IMR-90 (cell line): ENCODE measurements around the gene TLL1. TPM values are rescaled to one million over a fixed set of nuclear protein-coding genes. Genes with fewer than 3 reads are reported as not detected.

ENCODE experiments used
- ATAC-seq: fragments of 200-7000 bp; cut with Tn5 transposase; 2 replicates; pipeline ENCODE4 v1.9.1; 2020; ENCODE audit warnings: low read depth, mild to moderate bottlenecking, moderate library complexity
- BruUV-seq: library from RNA; stranded (reverse); fragments of 400-500 nt; replicated peaks from 2 replicates; lab custom pipeline; 2021; lab: Mats Ljungman, UMichigan
- CTCF ChIA-PET: fragments of 300-600 bp; formaldehyde crosslinking; extraction: SDS; loops from one replicate; lab custom pipeline; 2021; ENCODE audit warnings: antibody characterized with exemption; lab: Yijun Ruan, JAX
- POLR2A ChIA-PET: fragments of 300-600 bp; sonication (Branson Sonifier 250); formaldehyde crosslinking; loops from one replicate; lab custom pipeline; 2022; ENCODE audit warnings: antibody characterized with exemption; ENCODE audit not compliant: unreplicated experiment; lab: Charles Lee
- DNase-seq: peaks from one replicate; pipeline ENCODE4 v3.0.0; 2013
- H2AFZ ChIP-seq: replicated peaks from 2 replicates; pipeline ENCODE3; 2013; ENCODE audit warnings: low read length, mild to moderate bottlenecking; ENCODE audit not compliant: poor library complexity
- H2AK5ac ChIP-seq: 2 replicates; pipeline ENCODE4 v1.6.1; 2013; ENCODE audit warnings: low read depth, low read length, inconsistent platforms
- H2AK9ac ChIP-seq: replicated peaks from 2 replicates; pipeline ENCODE3; 2013; ENCODE audit warnings: mild to moderate bottlenecking, low read depth, low read length, moderate library complexity; ENCODE audit not compliant: poor library complexity
- H2BK120ac ChIP-seq: 2 replicates; pipeline ENCODE4 v1.6.1; 2013; ENCODE audit warnings: low read depth, low read length, inconsistent platforms
- H2BK15ac ChIP-seq: 3 replicates; pipeline ENCODE4 v1.6.1; 2013; ENCODE audit warnings: low read depth, low read length, inconsistent platforms
- H2BK20ac ChIP-seq: 2 replicates; pipeline ENCODE4 v1.6.1; 2013; ENCODE audit warnings: low read depth, mild to moderate bottlenecking, inconsistent platforms, low read length, moderate library complexity
- H2BK5ac ChIP-seq: 2 replicates; pipeline ENCODE4 v1.6.1; 2013; ENCODE audit warnings: mild to moderate bottlenecking, low read depth, low read length, inconsistent platforms; ENCODE audit not compliant: poor library complexity, severe bottlenecking
- H3K14ac ChIP-seq: replicated peaks from 2 replicates; pipeline ENCODE4 v1.6.1; 2013; ENCODE audit warnings: low read depth, low read length, inconsistent platforms
- H3K18ac ChIP-seq: 2 replicates; pipeline ENCODE4 v1.6.1; 2013; ENCODE audit warnings: low read depth, low read length, control low read depth
- H3K23ac ChIP-seq: 2 replicates; pipeline ENCODE4 v1.6.1; 2013; ENCODE audit warnings: low read depth, low read length, inconsistent platforms
- H3K27ac ChIP-seq: 2 replicates; pipeline ENCODE4 v1.5.1; 2013; ENCODE audit warnings: mild to moderate bottlenecking, control low read depth, low read length; ENCODE audit not compliant: insufficient read depth
- H3K27me3 ChIP-seq: 2 replicates; pipeline ENCODE4 v1.6.1; 2013; ENCODE audit warnings: low read length; ENCODE audit not compliant: control insufficient read depth, insufficient read depth
- H3K36me3 ChIP-seq: 2 replicates; pipeline ENCODE4 v1.6.1; 2013; ENCODE audit warnings: low read length, mixed read lengths; ENCODE audit not compliant: control insufficient read depth, insufficient read depth
- H3K4ac ChIP-seq: 2 replicates; pipeline ENCODE4 v1.6.1; 2013; ENCODE audit warnings: low read depth, low read length, inconsistent platforms
- H3K4me1 ChIP-seq: 2 replicates; pipeline ENCODE4 v1.6.1; 2013; ENCODE audit warnings: low read length, mixed read lengths; ENCODE audit not compliant: control insufficient read depth, insufficient read depth
- H3K4me2 ChIP-seq: 2 replicates; pipeline ENCODE4 v1.6.1; 2013; ENCODE audit warnings: low read depth, mild to moderate bottlenecking, control low read depth, low read length, moderate library complexity
- H3K4me3 ChIP-seq: 2 replicates; pipeline ENCODE4 v1.5.1; 2013; ENCODE audit warnings: low read depth, mild to moderate bottlenecking, control low read depth, low read length, moderate library complexity; ENCODE audit not compliant: insufficient read depth
- H3K56ac ChIP-seq: 2 replicates; pipeline ENCODE4 v1.6.1; 2013; ENCODE audit warnings: low read length, inconsistent platforms; ENCODE audit not compliant: insufficient read depth; ENCODE audit errors: extremely low read depth
- H3K79me1 ChIP-seq, 2 experiments: 2 replicates each; pipeline ENCODE4 v1.6.1; 2013; ENCODE audit warnings: low read length in 2 of 2, inconsistent platforms in 1 of 2, low read depth in 1 of 2
- H3K9ac ChIP-seq: 2 replicates; pipeline ENCODE4 v1.6.1; 2013; ENCODE audit warnings: low read depth, low read length, control low read depth
- H3K9me1 ChIP-seq: 2 replicates; pipeline ENCODE4 v1.6.1; 2013; ENCODE audit warnings: low read length, inconsistent platforms; ENCODE audit not compliant: insufficient read depth
- H3K9me3 ChIP-seq: 2 replicates; pipeline ENCODE4 v1.6.1; 2013; ENCODE audit warnings: low read length; ENCODE audit not compliant: control insufficient read depth, insufficient read depth
- H4K20me1 ChIP-seq: 2 replicates; pipeline ENCODE4 v1.6.1; 2013; ENCODE audit warnings: low read length, inconsistent platforms; ENCODE audit not compliant: insufficient read depth
- H4K5ac ChIP-seq: 2 replicates; pipeline ENCODE4 v1.6.1; 2013; ENCODE audit warnings: mild to moderate bottlenecking, low read depth, low read length, control low read depth
- H4K8ac ChIP-seq, 2 experiments: 2 replicates each; pipeline ENCODE4 v1.6.1; 2013; ENCODE audit warnings: low read depth in 2 of 2, low read length in 2 of 2, control low read depth in 1 of 2, inconsistent platforms in 1 of 2
- H4K91ac ChIP-seq: 2 replicates; pipeline ENCODE4 v1.6.1; 2013; ENCODE audit warnings: low read depth, low read length, inconsistent platforms; ENCODE audit not compliant: insufficient read depth
- POLR2A ChIP-seq: IDR thresholded peaks from 2 replicates; pipeline ENCODE4 v1.6.1; 2012; ENCODE audit warnings: mild to moderate bottlenecking, low read depth, low read length
- RCOR1 ChIP-seq: IDR thresholded peaks from 2 replicates; pipeline ENCODE4 v1.6.1; 2012; ENCODE audit warnings: mild to moderate bottlenecking, low read length, improper control_type of control experiment; ENCODE audit not compliant: insufficient replicate concordance
- WGBS, 2 experiments: methylation state at CpG; one replicate each; pipeline versions ENCODE4 v1.1.5 to v1.1.7; 2013; ENCODE audit warnings: missing lambda C conversion rate in 2 of 2; ENCODE audit not compliant: insufficient read length in 1 of 2; ENCODE audit errors: extremely low coverage in 2 of 2; 5-methylcytosine and 5-hydroxymethylcytosine counted together
- dilution Hi-C: fragments of 300-500 bp; cut with HindIII; formaldehyde crosslinking; loops from one replicate; pipeline ENCODE4 v1.14.3; 2018; ENCODE audit warnings: low sequenced_read_pairs; ENCODE audit not compliant: unreplicated experiment
- in situ Hi-C: fragments of 300-500 bp; cut with MboI; formaldehyde crosslinking; loops from 3 replicates; pipeline ENCODE4 v1.14.3; 2019; ENCODE audit warnings: low sequenced_read_pairs, inconsistent platforms, mixed read lengths
- intact Hi-C: fragments of 100-400 bp; cut with micrococcal nuclease; formaldehyde crosslinking; loops from 2 replicates; pipeline ENCODE4 v1.10.0; 2022
- polyA plus RNA-seq, 3 experiments: library from polyadenylated mRNA; depleted of rRNA; stranded (reverse); fragments of >200 nt; gene quantifications; 2 replicates each; pipeline ENCODE4 v1.2.3, GENCODE V29; 2012; ENCODE audit warnings: low replicate concordance in 1 of 3
- total RNA-seq: library from RNA; depleted of rRNA; stranded (reverse); fragments of >200 nt; gene quantifications from 2 replicates; pipeline ENCODE4 v1.2.3, GENCODE V29; 2012

Gene TLL1
- total and polyA plus RNA-seq, 2 of the 4 experiments (the other 2 are of a cell fraction): not detected

DNA sequence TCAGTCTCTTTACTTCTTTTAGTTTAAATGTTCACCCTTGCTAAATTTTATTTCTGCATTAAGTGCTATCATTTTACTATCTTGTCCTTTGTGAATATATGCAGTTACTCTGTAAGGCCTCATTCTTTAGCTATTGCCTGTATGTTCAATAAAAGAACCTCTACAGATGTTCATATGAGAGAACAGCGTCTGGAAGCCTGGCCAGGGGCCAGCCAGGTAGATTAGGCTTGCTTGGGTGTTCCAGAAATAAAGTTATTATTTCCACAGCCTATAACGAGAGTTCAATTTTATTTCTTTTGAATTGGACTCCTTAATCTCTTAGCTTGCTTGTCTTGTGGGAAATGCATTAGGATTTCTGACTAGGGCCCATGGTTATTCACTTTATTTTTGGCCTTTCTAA is 214.5 kb downstream of the TLL1 start:
- H2BK15ac ChIP-seq: no peak overlapping the region
- no TSS peak for BruUV-seq
- ATAC-seq (no peak), DNase-seq (no peak)
- intact Hi-C loops: no loop called here
- no peaks in the 10 kb centered on the region for H3K4me1 ChIP-seq
- H4K91ac ChIP-seq: no peak overlapping the region
- no peak overlapping the region for H3K4me3 ChIP-seq
- H2AK5ac ChIP-seq: no peak overlapping the region
- no peak overlapping the region for H4K8ac ChIP-seq
- H2BK20ac ChIP-seq: no peak overlapping the region
- H2BK5ac ChIP-seq: no peak overlapping the region
- H3K79me1 ChIP-seq: no peaks in the 10 kb centered on the region
- H3K9me1 ChIP-seq: no peaks in the 10 kb centered on the region
- no peaks in the 10 kb centered on the region for H3K9me3 ChIP-seq
- no peak overlapping the region for H3K27ac ChIP-seq
- H2AK9ac ChIP-seq: no peak overlapping the region
- in situ Hi-C loops: loop anchor here (10.0 to 25.0 kb wide), 2 partner anchors 593 to 950 kb away; no protein-coding TSS in a partner anchor
- no peak overlapping the region for H3K23ac ChIP-seq
- H2AFZ ChIP-seq: no peak overlapping the region
- WGBS, 2 experiments: no CpG with 5 or more reads among the region's 2 CpGs
- H3K36me3 ChIP-seq: no peaks in the 10 kb centered on the region
- no peak for TF ChIP-seq RCOR1
- no peak for TF ChIP-seq POLR2A
- ChIA-PET POLR2A (interaction anchor here (0.5 kb wide), 1 partner anchor 796 kb away, joined by 6 read pairs; no protein-coding TSS in a partner anchor), CTCF (no interaction called here)
- H2BK120ac ChIP-seq: no peak overlapping the region
- H3K14ac ChIP-seq: no peak overlapping the region
- no peaks in the 10 kb centered on the region for H3K27me3 ChIP-seq
- no peaks in the 10 kb centered on the region for H4K20me1 ChIP-seq
- H4K5ac ChIP-seq: no peak overlapping the region
- H3K18ac ChIP-seq: no peak overlapping the region
- H3K56ac ChIP-seq: no peak overlapping the region
- no peak overlapping the region for H3K9ac ChIP-seq
- H3K4me2 ChIP-seq: no peak overlapping the region
- dilution Hi-C loops: no loop called here
- no peak overlapping the region for H3K4ac ChIP-seq
